Parathyroid adenoma (tissue), 2 donors: ENCODE results near the gene TBC1D20.
A peak's percentile ranks its signal among the peaks of the same experiment; 100 is the strongest.

Experiments used
- H2AFZ ChIP-seq: fragments of 300-600 bp; sonication (generic); one replicate; pipeline ENCODE4 v1.7.0; 2017; ENCODE audit warnings: antibody characterized with exemption, mild to moderate bottlenecking
- H3K27ac ChIP-seq: fragments of 300-600 bp; sonication (generic); one replicate; pipeline ENCODE4 v1.7.0; 2017
- H3K27me3 ChIP-seq: fragments of 300-600 bp; sonication (generic); one replicate; pipeline ENCODE4 v1.7.0; 2017; ENCODE audit warnings: low read length; ENCODE audit not compliant: control insufficient read depth, insufficient read depth
- H3K36me3 ChIP-seq: fragments of 300-600 bp; sonication (generic); one replicate; pipeline ENCODE4 v1.7.0; 2017; ENCODE audit warnings: low read length; ENCODE audit not compliant: control insufficient read depth, insufficient read depth
- H3K4me1 ChIP-seq: fragments of 300-600 bp; sonication (generic); one replicate; pipeline ENCODE4 v1.7.0; 2017; ENCODE audit warnings: control low read depth
- H3K4me2 ChIP-seq: fragments of 300-600 bp; sonication (generic); one replicate; pipeline ENCODE4 v1.7.0; 2017; ENCODE audit warnings: low read length
- H3K4me3 ChIP-seq: fragments of 300-600 bp; sonication (generic); one replicate; pipeline ENCODE4 v1.7.0; 2017; ENCODE audit warnings: low read depth, low read length
- H3K79me2 ChIP-seq: fragments of 300-600 bp; sonication (generic); one replicate; pipeline ENCODE4 v1.7.0; 2017; ENCODE audit warnings: control low read depth
- H3K9ac ChIP-seq: fragments of 300-600 bp; sonication (generic); one replicate; pipeline ENCODE4 v1.7.0; 2017; ENCODE audit warnings: mild to moderate bottlenecking
- H3K9me3 ChIP-seq: fragments of 300-600 bp; sonication (generic); one replicate; pipeline ENCODE4 v1.7.0; 2017; ENCODE audit warnings: low read length; ENCODE audit not compliant: control insufficient read depth
- TF ChIP-seq, protein P1 (sequence below): fragments of 300-600 bp; sonication (generic); IDR thresholded peaks from one replicate; pipeline ENCODE4 v1.7.0; 2017; ENCODE audit warnings: antibody characterized with exemption, mild to moderate bottlenecking
- donor health status: primary hyperparathyroidism.

Gene TBC1D20

GRCh38 chr20:432208-432607 is 30.1 kb downstream of the TBC1D20 start:
- Histone ChIP-seq H3K4me1 (no peaks in the 10 kb centered on the region), H3K27ac (no peak overlapping the region), H3K36me3 (no peaks in the 10 kb centered on the region), H3K9ac (no peak overlapping the region), H2AFZ (no peak overlapping the region), H3K9me3 (no peaks in the 10 kb centered on the region), H3K79me2 (no peaks in the 10 kb centered on the region), H3K4me3 (no peak overlapping the region), H3K27me3 (no peaks in the 10 kb centered on the region), H3K4me2 (no peak overlapping the region)
- TF ChIP-seq, protein P1, sequence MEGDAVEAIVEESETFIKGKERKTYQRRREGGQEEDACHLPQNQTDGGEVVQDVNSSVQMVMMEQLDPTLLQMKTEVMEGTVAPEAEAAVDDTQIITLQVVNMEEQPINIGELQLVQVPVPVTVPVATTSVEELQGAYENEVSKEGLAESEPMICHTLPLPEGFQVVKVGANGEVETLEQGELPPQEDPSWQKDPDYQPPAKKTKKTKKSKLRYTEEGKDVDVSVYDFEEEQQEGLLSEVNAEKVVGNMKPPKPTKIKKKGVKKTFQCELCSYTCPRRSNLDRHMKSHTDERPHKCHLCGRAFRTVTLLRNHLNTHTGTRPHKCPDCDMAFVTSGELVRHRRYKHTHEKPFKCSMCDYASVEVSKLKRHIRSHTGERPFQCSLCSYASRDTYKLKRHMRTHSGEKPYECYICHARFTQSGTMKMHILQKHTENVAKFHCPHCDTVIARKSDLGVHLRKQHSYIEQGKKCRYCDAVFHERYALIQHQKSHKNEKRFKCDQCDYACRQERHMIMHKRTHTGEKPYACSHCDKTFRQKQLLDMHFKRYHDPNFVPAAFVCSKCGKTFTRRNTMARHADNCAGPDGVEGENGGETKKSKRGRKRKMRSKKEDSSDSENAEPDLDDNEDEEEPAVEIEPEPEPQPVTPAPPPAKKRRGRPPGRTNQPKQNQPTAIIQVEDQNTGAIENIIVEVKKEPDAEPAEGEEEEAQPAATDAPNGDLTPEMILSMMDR: no peak

DNA sequence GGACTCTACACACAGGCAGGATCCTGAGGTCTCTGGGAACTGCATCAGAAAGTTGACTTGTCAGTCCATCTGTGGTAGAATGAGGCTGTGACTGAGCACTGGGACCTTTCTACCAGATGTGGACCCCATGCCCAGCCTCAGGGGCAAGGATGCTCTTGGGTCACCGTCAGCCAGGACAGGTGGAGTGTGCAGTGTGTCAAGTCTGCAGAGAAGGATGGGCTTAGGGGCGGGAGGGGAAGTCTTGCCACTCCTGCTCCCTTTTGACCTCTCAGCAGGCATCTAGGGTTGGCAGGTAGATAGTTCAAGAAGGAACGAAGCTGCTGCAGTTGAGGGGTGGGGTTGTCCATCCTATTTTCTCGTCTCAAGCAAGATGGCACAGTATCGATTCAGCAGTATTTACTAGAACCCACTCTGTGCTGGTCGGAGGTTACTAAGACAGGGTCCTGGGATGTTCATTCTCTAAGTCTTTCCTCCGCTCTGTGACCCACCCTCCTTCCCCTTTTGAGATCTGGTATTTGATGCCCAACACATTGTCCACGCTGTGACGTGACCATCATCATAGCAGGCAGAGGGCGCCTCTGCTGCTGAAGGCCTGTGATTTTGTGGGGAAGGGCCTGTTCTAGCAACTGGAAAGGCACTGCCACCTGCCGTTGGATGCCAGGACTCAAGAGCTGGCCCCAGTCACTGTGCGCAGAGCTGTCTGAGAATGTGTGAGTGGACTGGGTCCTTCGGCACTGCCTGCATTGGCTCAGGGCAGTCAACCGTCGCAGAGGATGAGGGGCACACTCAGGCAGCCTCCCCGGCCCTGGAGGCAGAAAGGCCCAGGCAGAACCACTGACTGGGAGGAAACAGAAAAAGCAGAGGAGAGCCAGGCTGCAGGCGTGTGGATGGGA is 31.1 kb downstream of the TBC1D20 start:
- H3K4me2 ChIP-seq: no peak overlapping the region
- H3K9me3 ChIP-seq: no peaks in the 10 kb centered on the region
- H3K4me3 ChIP-seq: no peak overlapping the region
- H2AFZ ChIP-seq: no peak overlapping the region
- H3K4me1 ChIP-seq: no peaks in the 10 kb centered on the region
- TF ChIP-seq, protein P1: peak; percentile 93
- H3K9ac ChIP-seq: no peak overlapping the region
- H3K36me3 ChIP-seq: no peaks in the 10 kb centered on the region
- H3K79me2 ChIP-seq: no peaks in the 10 kb centered on the region
- no peak overlapping the region for H3K27ac ChIP-seq
- H3K27me3 ChIP-seq: no peaks in the 10 kb centered on the region

- Histone ChIP-seq H3K9me3 (no peaks in the 10 kb centered on the region), H3K27me3 (no peaks in the 10 kb centered on the region), H3K36me3 (no peaks in the 10 kb centered on the region), H2AFZ (no peak overlapping the region), H3K4me2 (no peak overlapping the region), H3K27ac (no peak overlapping the region), H3K4me1 (no peaks in the 10 kb centered on the region), H3K9ac (no peak overlapping the region), H3K79me2 (no peaks in the 10 kb centered on the region), H3K4me3 (no peak overlapping the region)
- TF ChIP-seq, protein P1: no peak
These were observed 32.0 kb downstream of the TBC1D20 start for GRCh38 chr20:430091-430999.

GRCh38 chr20:428658-429200 is 33.6 kb downstream of the TBC1D20 start:
- TF ChIP-seq, protein P1: no peak
- Histone ChIP-seq H3K9ac (no peak overlapping the region), H3K4me2 (no peak overlapping the region), H3K27me3 (no peaks in the 10 kb centered on the region), H3K36me3 (no peaks in the 10 kb centered on the region), H3K27ac (no peak overlapping the region), H3K4me3 (no peak overlapping the region), H3K9me3 (no peaks in the 10 kb centered on the region), H2AFZ (no peak overlapping the region), H3K79me2 (no peaks in the 10 kb centered on the region), H3K4me1 (no peaks in the 10 kb centered on the region)
